Measurements from ENCODE around the gene PIP4K2A.

GRCh38 chr10:22598478-22598877 is 115.9 kb downstream of the PIP4K2A start:
- TF ChIP-seq CTCF (IDR thresholded peaks at IDR 0.05), result no peak
- no peak for TF ChIP-seq POLR2A (IDR thresholded peaks at IDR 0.05)

Measured in breast epithelium (tissue), 3 donors.